ENCODE results near the gene RAB40C. TPM values are rescaled to one million over a fixed set of nuclear protein-coding genes. Genes with fewer than 3 reads are reported as not detected.
A peak's percentile ranks its signal among the peaks of the same experiment; 100 is the strongest.

RAB40C gene
- total and polyA plus RNA-seq, 8 donors: 17.6 to 101 (median 25.6) TPM

- Histone ChIP-seq H3K4me1 (peaks cover 35 to 60% (median 52%) of the 10 kb centered on the region in 4 donors), H3K36me3 (peaks cover 44 to 53% (median 52%) of the 10 kb centered on the region in 4 donors), H3K27me3 (peaks cover 0 to 18% (median 0%) of the 10 kb centered on the region in 3 donors), H3K27ac (no peak overlapping the region), H3K4me3 (no peak overlapping the region), H3K9me3 (no peaks in the 10 kb centered on the region)
- WGBS, 5 donors: 92 to 95% (median 94%) methylated on average over 9 to 21 of the region's 21 CpGs
- intact Hi-C loops (cut with DNase I; ENCODE audit: low total_unique reads): no loop called here
- DNase-seq: no peak
- TF ChIP-seq, protein P1, sequence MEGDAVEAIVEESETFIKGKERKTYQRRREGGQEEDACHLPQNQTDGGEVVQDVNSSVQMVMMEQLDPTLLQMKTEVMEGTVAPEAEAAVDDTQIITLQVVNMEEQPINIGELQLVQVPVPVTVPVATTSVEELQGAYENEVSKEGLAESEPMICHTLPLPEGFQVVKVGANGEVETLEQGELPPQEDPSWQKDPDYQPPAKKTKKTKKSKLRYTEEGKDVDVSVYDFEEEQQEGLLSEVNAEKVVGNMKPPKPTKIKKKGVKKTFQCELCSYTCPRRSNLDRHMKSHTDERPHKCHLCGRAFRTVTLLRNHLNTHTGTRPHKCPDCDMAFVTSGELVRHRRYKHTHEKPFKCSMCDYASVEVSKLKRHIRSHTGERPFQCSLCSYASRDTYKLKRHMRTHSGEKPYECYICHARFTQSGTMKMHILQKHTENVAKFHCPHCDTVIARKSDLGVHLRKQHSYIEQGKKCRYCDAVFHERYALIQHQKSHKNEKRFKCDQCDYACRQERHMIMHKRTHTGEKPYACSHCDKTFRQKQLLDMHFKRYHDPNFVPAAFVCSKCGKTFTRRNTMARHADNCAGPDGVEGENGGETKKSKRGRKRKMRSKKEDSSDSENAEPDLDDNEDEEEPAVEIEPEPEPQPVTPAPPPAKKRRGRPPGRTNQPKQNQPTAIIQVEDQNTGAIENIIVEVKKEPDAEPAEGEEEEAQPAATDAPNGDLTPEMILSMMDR (IDR thresholded peaks at IDR 0.05): no peak
These were observed 83.0 kb downstream of the RAB40C start for GRCh38 chr16:672851-673250.

DNA sequence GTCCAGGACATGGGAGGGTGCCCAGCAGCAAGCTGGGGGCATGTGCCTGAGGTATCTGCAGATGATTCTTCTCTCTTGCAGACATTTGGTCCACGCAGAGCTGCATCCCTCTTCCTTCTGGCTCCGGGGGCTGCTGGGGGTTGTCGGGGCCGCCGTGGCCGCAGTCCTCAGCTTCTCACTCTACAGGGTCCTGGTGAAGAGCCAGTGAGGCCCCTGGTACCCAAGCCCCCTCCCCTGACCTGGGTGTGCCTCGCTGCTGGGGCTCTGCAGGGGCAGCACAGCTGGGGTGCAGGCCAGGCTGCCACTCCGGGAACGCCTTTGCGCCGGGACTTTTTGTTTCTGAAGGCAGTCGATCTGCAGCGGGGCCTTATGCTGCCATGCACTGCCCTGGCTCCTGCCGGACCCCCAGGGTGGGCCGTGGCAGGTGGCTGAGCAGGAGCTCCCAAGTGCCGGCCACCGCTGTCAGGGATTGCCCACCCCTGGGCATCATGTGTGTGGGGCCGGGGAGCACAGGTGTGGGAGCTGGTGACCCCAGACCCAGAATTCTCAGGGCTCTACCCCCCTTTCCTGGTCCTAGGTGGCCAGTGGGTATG is 83.6 kb downstream of the RAB40C start:
- Histone ChIP-seq H3K4me1 (peaks cover 32 to 57% (median 49%) of the 10 kb centered on the region in 4 donors), H3K4me3 (no peak overlapping the region), H3K27ac (no peak overlapping the region), H3K27me3 (peaks cover 0 to 18% (median 0%) of the 10 kb centered on the region in 3 donors), H3K36me3 (peaks cover 44 to 53% (median 52%) of the 10 kb centered on the region in 4 donors), H3K9me3 (no peaks in the 10 kb centered on the region)
- WGBS, 5 donors: 87 to 94% (median 89%) methylated on average over 8 to 18 of the region's 18 CpGs
- no peak for DNase-seq
- TF ChIP-seq, protein P1 (IDR thresholded peaks at IDR 0.05): no peak
- TF ChIP-seq EP300 (IDR thresholded peaks at IDR 0.05): no peak
- no peak for TF ChIP-seq POLR2A (IDR thresholded peaks at IDR 0.05)
- no peak for TF ChIP-seq POLR2AphosphoS5 (IDR thresholded peaks at IDR 0.05)
- intact Hi-C loops (cut with DNase I; ENCODE audit: low total_unique reads): no loop called here

DNA sequence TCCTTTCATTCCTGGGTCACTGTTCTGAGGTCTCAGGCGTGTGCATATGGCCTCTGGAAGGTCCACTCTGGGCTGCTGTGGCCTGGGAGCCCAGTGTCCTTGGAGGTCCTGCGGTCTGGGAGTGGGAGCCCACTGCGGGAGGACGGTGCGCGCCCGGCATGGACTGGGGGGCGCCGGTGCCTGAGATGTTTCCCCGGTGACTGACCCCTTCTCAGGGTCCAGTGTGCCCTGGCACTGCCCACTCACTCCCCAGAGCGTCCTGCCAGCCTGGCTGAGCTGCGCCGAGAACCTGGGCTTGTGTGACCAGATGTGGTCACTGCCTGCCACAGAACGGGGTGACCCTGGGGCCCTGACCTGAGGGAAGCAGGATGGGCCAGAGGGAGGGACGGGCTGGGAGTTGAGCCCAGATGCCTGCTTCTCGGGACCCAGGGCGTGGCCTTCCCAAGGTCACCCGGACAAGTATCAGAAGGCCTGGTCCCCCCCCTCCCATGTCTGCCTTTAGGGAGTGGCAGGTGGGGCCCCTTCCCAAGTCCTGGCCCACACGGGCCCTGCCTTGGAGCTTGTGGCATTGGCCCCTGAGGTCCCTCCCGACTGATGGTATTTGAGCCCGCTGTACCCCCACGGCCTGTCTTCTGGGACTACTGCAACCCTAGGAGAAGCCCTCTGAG is 84.5 kb downstream of the RAB40C start:
- H3K27ac ChIP-seq: no peak overlapping the region
- intact Hi-C loops (cut with DNase I; ENCODE audit: low total_unique reads): no loop called here

More for the DNA sequence above, 84.5 kb downstream of the RAB40C start:
- peaks cover 0 to 18% (median 0%) of the 10 kb centered on the region in 3 donors for H3K27me3 ChIP-seq
- peak overlapping the region in 1 of 4 donors; percentile 45 for H3K4me3 ChIP-seq
- H3K36me3 ChIP-seq: peaks cover 44 to 51% (median 50%) of the 10 kb centered on the region in 4 donors
- H3K4me1 ChIP-seq: peaks cover 24 to 56% (median 49%) of the 10 kb centered on the region in 4 donors
- H3K9me3 ChIP-seq: no peaks in the 10 kb centered on the region
- 68 to 80% (median 73%) methylated on average over 22 of the region's 22 CpGs for WGBS, 5 donors
- TF ChIP-seq, protein P1 (IDR thresholded peaks at IDR 0.05): no peak
- TF ChIP-seq EP300 (IDR thresholded peaks at IDR 0.05): no peak
- no peak for TF ChIP-seq POLR2AphosphoS5 (IDR thresholded peaks at IDR 0.05)
- TF ChIP-seq POLR2A (IDR thresholded peaks at IDR 0.05): no peak
- no peak for DNase-seq
